ENCODE results near the gene COX19. TPM values are rescaled to one million over a fixed set of nuclear protein-coding genes. Genes with fewer than 3 reads are reported as not detected.
"Not testable (repeated sequence)": the region's sequence is repeated elsewhere in the genome, so short reads cannot be mapped to it uniquely, and the experiment has no call there.

Gene COX19
- polyA plus RNA-seq, 1 donor, result 33.5 TPM

DNA sequence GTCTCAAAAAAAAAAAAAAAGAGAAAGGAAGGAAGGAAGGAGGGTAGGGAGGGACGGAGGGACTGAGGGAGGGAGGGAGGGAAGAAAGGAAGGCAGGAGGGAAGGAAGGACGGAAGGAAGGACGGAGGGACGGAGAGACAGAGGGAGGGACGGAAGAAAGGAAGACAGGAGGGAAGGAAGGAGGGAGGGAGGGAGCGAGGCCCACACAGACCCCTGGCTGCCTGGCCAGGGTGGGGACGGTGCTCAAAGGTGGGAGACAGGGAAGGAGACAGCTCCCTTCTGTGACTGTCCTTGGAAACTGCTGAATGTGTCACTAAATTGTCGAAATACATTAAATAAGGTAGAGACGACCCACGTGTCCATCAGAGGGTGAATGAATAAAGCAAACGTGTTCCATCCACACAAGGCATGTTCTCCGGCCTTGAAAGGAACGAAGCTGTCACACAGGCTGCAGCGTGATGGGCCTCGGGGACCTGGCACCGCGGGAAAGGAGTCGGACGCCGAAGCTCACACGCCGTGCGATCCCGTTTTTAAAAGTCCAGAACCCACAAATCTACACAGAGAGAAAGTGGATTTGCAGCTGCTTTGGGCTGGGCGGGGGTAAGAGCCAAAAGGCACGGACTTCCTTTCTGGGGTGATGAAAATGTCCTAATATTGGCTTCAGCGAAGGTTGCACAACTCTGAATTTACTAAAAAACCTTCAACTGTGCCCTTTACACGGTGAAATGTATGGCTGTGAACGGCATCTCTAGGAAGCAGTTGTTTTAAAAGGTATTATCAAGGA lies 44.2 kb downstream of the COX19 start:
- no peak overlapping the region for H3K27ac ChIP-seq (ENCODE audit: low read length)
- no peak for DNase-seq
- H3K4me3 ChIP-seq (ENCODE audit: low read length), result no peak overlapping the region
- H3K27me3 ChIP-seq (ENCODE audit: control insufficient read depth, insufficient read depth, low read length), result no peaks in the 10 kb centered on the region
- H3K4me1 ChIP-seq (ENCODE audit: control insufficient read depth, insufficient read depth, low read length), result peaks cover 16% of the 10 kb centered on the region
- 98% methylated on average over 8 of the region's 29 CpGs for WGBS (ENCODE audit: insufficient coverage, low lambda C conversion rate)
- H3K36me3 ChIP-seq (ENCODE audit: control insufficient read depth, insufficient read depth, low read length), result peaks cover 39% of the 10 kb centered on the region
- H3K9me3 ChIP-seq (ENCODE audit: control insufficient read depth, low read depth, low read length), result no peaks in the 10 kb centered on the region

GRCh38 chr7:929311-929711 lies 46.0 kb downstream of the COX19 start:
- H3K36me3 ChIP-seq (ENCODE audit: control insufficient read depth, insufficient read depth, low read length), result peaks cover 23% of the 10 kb centered on the region
- H3K4me3 ChIP-seq (ENCODE audit: low read length), result no peak overlapping the region
- peaks cover 5% of the 10 kb centered on the region for H3K9me3 ChIP-seq (ENCODE audit: control insufficient read depth, low read depth, low read length)
- no peaks in the 10 kb centered on the region for H3K27me3 ChIP-seq (ENCODE audit: control insufficient read depth, insufficient read depth, low read length)
- H3K27ac ChIP-seq (ENCODE audit: low read length), result no peak overlapping the region
- H3K4me1 ChIP-seq (ENCODE audit: control insufficient read depth, insufficient read depth, low read length), result peaks cover 34% of the 10 kb centered on the region
- no CpG with 5 or more reads among the region's 14 CpGs for WGBS (ENCODE audit: insufficient coverage, low lambda C conversion rate)
- DNase-seq, result no peak

DNA sequence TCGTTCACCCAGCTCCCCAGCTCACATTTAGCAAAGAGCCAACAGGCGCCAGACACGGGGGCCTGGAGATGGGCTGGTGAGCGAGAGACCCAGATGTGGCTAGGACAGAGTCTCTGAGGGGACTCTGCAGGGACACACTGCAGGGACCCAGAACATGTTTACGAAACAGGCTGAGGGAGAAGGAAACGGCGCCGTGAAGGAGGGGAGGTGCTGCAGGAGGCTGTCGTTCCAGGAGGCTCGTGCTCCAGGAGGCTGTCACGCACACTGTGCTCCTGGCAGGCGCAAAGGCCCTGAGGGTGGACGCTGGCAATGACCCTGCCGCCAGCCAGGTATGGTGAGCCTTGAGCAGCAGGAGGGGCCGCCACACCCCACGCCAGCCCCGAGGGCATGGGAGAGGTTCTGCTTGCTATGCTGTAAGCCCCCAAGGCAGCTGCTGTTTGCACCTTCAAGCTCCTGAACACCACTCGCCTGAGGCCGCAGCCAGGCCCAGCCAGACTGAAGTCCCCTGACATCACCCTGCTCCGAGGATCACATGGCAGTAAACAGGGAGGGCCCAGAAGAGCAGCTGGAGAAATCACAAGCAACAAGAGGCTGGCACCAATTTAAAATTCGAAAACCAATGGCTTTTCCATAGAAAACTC lies 48.2 kb downstream of the COX19 start:
- Histone ChIP-seq H3K36me3 (ENCODE audit: control insufficient read depth, insufficient read depth, low read length) (peaks cover 19% of the 10 kb centered on the region), H3K27me3 (ENCODE audit: control insufficient read depth, insufficient read depth, low read length) (no peaks in the 10 kb centered on the region), H3K4me1 (ENCODE audit: control insufficient read depth, insufficient read depth, low read length) (peaks cover 52% of the 10 kb centered on the region), H3K9me3 (ENCODE audit: control insufficient read depth, low read depth, low read length) (peaks cover 5% of the 10 kb centered on the region), H3K4me3 (ENCODE audit: low read length) (no peak overlapping the region), H3K27ac (ENCODE audit: low read length) (peak overlapping the region; percentile 96)
- no CpG with 5 or more reads among the region's 21 CpGs for WGBS (ENCODE audit: insufficient coverage, low lambda C conversion rate)
- DNase-seq, result peak in 1 of 2 donors; percentile 83

GRCh38 chr7:926061-927030 lies 49.0 kb downstream of the COX19 start:
- no peaks in the 10 kb centered on the region for H3K27me3 ChIP-seq (ENCODE audit: control insufficient read depth, insufficient read depth, low read length)
- H3K36me3 ChIP-seq (ENCODE audit: control insufficient read depth, insufficient read depth, low read length), result peaks cover 18% of the 10 kb centered on the region
- H3K27ac ChIP-seq (ENCODE audit: low read length), result peak overlapping the region; percentile 96
- H3K9me3 ChIP-seq (ENCODE audit: control insufficient read depth, low read depth, low read length), result peaks cover 5% of the 10 kb centered on the region
- no CpG with 5 or more reads among the region's 47 CpGs for WGBS (ENCODE audit: insufficient coverage, low lambda C conversion rate)
- peak; percentile 93 to 96 for DNase-seq
- peak overlapping the region; percentile 2 for H3K4me3 ChIP-seq (ENCODE audit: low read length)
- peaks cover 60% of the 10 kb centered on the region for H3K4me1 ChIP-seq (ENCODE audit: control insufficient read depth, insufficient read depth, low read length)

DNA sequence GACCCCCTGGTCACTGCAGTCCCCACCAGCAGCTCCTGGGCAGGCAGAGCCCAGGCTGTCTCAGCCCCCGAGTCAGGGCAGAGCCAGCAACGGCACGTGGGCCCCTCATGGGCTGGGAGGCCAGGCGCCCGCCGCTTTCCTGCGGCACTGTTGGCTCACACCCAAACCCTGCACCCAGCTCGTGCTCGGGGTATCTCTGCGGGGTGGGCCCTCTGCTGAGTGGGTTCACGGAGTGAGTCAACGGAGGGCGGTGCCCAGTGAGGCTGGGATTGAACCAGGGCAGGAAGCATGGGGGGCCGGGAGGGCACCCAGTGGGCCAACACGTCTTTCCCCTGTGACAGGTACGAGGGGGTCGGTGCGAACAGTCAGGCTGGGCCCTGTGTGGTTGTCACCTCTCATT lies 49.7 kb downstream of the COX19 start:
- no peaks in the 10 kb centered on the region for H3K27me3 ChIP-seq (ENCODE audit: control insufficient read depth, insufficient read depth, low read length)
- peak; percentile 89 to 95 for DNase-seq
- WGBS (ENCODE audit: insufficient coverage, low lambda C conversion rate), result no CpG with 5 or more reads among the region's 18 CpGs
- H3K4me3 ChIP-seq (ENCODE audit: low read length), result no peak overlapping the region
- H3K27ac ChIP-seq (ENCODE audit: low read length), result peak overlapping the region; percentile 96
- H3K9me3 ChIP-seq (ENCODE audit: control insufficient read depth, low read depth, low read length), result peaks cover 5% of the 10 kb centered on the region
- H3K36me3 ChIP-seq (ENCODE audit: control insufficient read depth, insufficient read depth, low read length), result peaks cover 15% of the 10 kb centered on the region
- H3K4me1 ChIP-seq (ENCODE audit: control insufficient read depth, insufficient read depth, low read length), result peaks cover 67% of the 10 kb centered on the region

DNA sequence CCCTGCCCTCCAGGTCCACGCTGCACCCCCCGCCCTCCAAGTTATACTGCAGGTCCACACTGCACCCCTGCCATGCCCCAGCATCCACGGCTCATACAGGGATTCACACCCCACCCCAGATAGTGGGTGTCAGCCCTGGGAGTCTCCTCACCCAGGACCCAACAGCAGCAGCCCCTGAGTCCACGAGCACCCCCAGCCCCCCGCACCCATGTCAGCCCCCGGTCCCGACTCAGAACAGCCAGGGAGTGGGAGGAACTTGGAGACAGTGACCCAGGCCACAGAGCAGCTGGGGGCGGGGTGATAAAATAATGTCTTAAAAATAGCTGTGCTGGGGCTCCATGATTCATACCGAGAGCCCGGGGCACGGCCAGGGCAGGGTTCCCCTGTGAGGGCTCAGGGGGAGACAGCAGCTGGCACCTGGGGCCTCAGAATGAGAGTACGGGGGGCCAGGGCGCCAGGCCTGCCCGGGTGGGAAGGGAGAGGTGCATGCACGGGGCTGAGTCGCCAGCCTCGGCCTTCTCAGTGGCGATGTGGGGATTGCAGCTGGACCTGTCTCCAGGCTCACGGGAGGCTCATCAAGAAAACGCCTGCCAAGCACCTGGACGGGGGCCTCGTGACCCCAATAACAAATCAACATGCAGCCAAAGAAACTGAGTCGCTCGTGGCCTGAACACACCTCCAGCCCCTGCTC lies 50.7 kb downstream of the COX19 start:
- peaks cover 5% of the 10 kb centered on the region for H3K9me3 ChIP-seq (ENCODE audit: control insufficient read depth, low read depth, low read length)
- DNase-seq, result peak in 1 of 2 donors; percentile 46
- WGBS (ENCODE audit: insufficient coverage, low lambda C conversion rate), result no CpG with 5 or more reads among the region's 24 CpGs
- no peaks in the 10 kb centered on the region for H3K27me3 ChIP-seq (ENCODE audit: control insufficient read depth, insufficient read depth, low read length)
- no peak overlapping the region for H3K4me3 ChIP-seq (ENCODE audit: low read length)
- H3K36me3 ChIP-seq (ENCODE audit: control insufficient read depth, insufficient read depth, low read length), result peaks cover 16% of the 10 kb centered on the region
- H3K27ac ChIP-seq (ENCODE audit: low read length), result peak overlapping the region; percentile 96
- H3K4me1 ChIP-seq (ENCODE audit: control insufficient read depth, insufficient read depth, low read length), result peaks cover 68% of the 10 kb centered on the region

DNA sequence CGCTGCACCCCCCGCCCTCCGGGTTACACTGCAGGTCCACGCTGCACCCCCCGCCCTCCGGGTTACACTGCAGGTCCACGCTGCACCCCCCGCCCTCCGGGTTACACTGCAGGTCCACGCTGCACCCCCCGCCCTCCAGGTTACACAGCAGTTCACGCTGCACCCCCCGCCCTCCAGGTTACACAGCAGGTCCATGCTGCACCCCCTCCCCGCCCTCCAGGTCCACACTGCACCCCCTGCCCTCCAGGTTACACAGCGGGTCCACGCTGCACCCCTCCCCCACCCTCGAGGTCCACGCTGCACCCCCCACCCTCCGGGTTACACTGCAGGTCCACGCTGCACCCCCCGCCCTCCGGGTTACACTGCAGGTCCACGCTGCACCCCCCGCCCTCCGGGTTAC lies 51.3 kb downstream of the COX19 start:
- WGBS (ENCODE audit: insufficient coverage, low lambda C conversion rate), result no CpG with 5 or more reads among the region's 25 CpGs
- peaks cover 68% of the 10 kb centered on the region for H3K4me1 ChIP-seq (ENCODE audit: control insufficient read depth, insufficient read depth, low read length)
- H3K27ac ChIP-seq (ENCODE audit: low read length), result peak overlapping the region; percentile 77
- H3K9me3 ChIP-seq (ENCODE audit: control insufficient read depth, low read depth, low read length); DNase-seq; H3K4me3 ChIP-seq (ENCODE audit: low read length); H3K27me3 ChIP-seq (ENCODE audit: control insufficient read depth, insufficient read depth, low read length): not testable (repeated sequence)
- peaks cover 16% of the 10 kb centered on the region for H3K36me3 ChIP-seq (ENCODE audit: control insufficient read depth, insufficient read depth, low read length)

- H3K36me3 ChIP-seq (ENCODE audit: control insufficient read depth, insufficient read depth, low read length), result peaks cover 18% of the 10 kb centered on the region
- no peaks in the 10 kb centered on the region for H3K27me3 ChIP-seq (ENCODE audit: control insufficient read depth, insufficient read depth, low read length)
- peaks cover 68% of the 10 kb centered on the region for H3K4me1 ChIP-seq (ENCODE audit: control insufficient read depth, insufficient read depth, low read length)
- peak; percentile 79 to 89 for DNase-seq
- no CpG with 5 or more reads among the region's 40 CpGs for WGBS (ENCODE audit: insufficient coverage, low lambda C conversion rate)
- H3K9me3 ChIP-seq (ENCODE audit: control insufficient read depth, low read depth, low read length), result peaks cover 5% of the 10 kb centered on the region
- H3K4me3 ChIP-seq (ENCODE audit: low read length), result no peak overlapping the region
- H3K27ac ChIP-seq (ENCODE audit: low read length), result peak overlapping the region; percentile 77
Observed at GRCh38 chr7:923108-924041, 52.0 kb downstream of the COX19 start.
